DOHH2 (cell line): Measurements from ENCODE around the gene LCMT1.

Experiments
- H3F3A ChIP-seq: fragments of 200-600 bp; sonication (generic), shearing (Covaris generic); 2 replicates; pipeline ENCODE4 v1.6.0; 2016; ENCODE audit warnings: antibody characterized with exemption, mild to moderate bottlenecking; ENCODE audit not compliant: control insufficient read depth, insufficient read depth
- H3K27ac ChIP-seq: fragments of 200-600 bp; sonication (generic); 2 replicates; pipeline ENCODE4 v1.5.1; 2014; ENCODE audit warnings: low read depth, mild to moderate bottlenecking, low read length, moderate library complexity
- H3K27me3 ChIP-seq: fragments of 200-600 bp; sonication (generic); 2 replicates; pipeline ENCODE4 v1.6.1; 2014; ENCODE audit warnings: mild to moderate bottlenecking, low read length, mixed read lengths; ENCODE audit not compliant: control insufficient read depth
- H3K36me3 ChIP-seq: fragments of 200-600 bp; sonication (generic); 2 replicates; pipeline ENCODE4 v1.6.1; 2014; ENCODE audit warnings: mild to moderate bottlenecking, low read length, moderate library complexity, mixed read lengths; ENCODE audit not compliant: control insufficient read depth
- H3K4me1 ChIP-seq: fragments of 200-600 bp; sonication (generic); 2 replicates; pipeline ENCODE4 v1.6.1; 2014; ENCODE audit warnings: mild to moderate bottlenecking, low read length, mixed read lengths; ENCODE audit not compliant: control insufficient read depth
- H3K4me2 ChIP-seq: fragments of 200-600 bp; sonication (generic); 2 replicates; pipeline ENCODE4 v1.6.0; 2014; ENCODE audit warnings: mild to moderate bottlenecking, low read length, moderate library complexity
- H3K4me3 ChIP-seq: fragments of 200-600 bp; sonication (generic); 2 replicates; pipeline ENCODE4 v1.5.1; 2014; ENCODE audit warnings: mild to moderate bottlenecking, low read length, mixed read lengths
- H3K79me2 ChIP-seq: fragments of 200-600 bp; sonication (generic); 2 replicates; pipeline ENCODE4 v1.6.1; 2014; ENCODE audit warnings: mild to moderate bottlenecking, low read length, mixed read lengths; ENCODE audit not compliant: control insufficient read depth
- H3K9me2 ChIP-seq: fragments of 200-600 bp; sonication (generic); replicated peaks from 2 replicates; pipeline ENCODE4 v1.6.1; 2014; ENCODE audit warnings: mild to moderate bottlenecking, low read length, mixed read lengths; ENCODE audit not compliant: control insufficient read depth
- H3K9me3 ChIP-seq: fragments of 200-600 bp; sonication (generic); 2 replicates; pipeline ENCODE4 v1.6.1; 2014; ENCODE audit warnings: antibody characterized with exemption, low read length, mixed read lengths; ENCODE audit not compliant: control insufficient read depth, insufficient read depth
- H4K20me1 ChIP-seq: fragments of 200-600 bp; sonication (generic); 2 replicates; pipeline ENCODE4 v1.6.0; 2014; ENCODE audit warnings: low read depth, mild to moderate bottlenecking, antibody characterized with exemption, low read length, moderate library complexity; ENCODE audit not compliant: control insufficient read depth, insufficient read depth
- CTCF ChIP-seq: fragments of 200-600 bp; sonication (generic); IDR thresholded peaks from one replicate; pipeline ENCODE4 v1.5.1; 2014; ENCODE audit warnings: antibody characterized with exemption, mild to moderate bottlenecking, low read depth, low read length; ENCODE audit not compliant: poor library complexity, severe bottlenecking
- EZH2phosphoT487 ChIP-seq: fragments of 200-600 bp; sonication (generic); IDR thresholded peaks from 2 replicates; pipeline ENCODE4 v1.6.1; 2017; ENCODE audit warnings: borderline replicate concordance, mild to moderate bottlenecking, antibody characterized with exemption, low read length, moderate library complexity, mixed read lengths

Gene LCMT1

DNA sequence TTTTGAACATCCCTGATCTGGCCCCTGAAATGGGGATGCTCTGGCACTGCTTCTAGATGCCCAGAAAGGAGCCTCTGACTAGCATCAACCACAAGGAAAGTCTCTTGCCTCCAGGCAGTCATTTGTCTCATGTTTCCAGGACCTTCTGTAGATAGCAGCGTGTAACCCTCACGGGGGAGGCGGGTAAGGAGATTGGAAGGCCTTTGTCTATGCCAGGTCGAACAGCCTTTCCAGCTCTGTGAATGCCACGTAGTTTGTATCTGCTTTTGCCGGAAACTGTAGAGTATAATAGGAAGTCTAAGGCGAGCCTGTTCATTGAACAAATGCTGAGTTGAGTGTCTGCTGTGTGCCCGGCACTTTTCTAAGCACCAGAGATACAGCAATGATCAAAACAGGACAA, 61.3 kb downstream of the LCMT1 start:
- no peaks in the 10 kb centered on the region for H3K79me2 ChIP-seq
- no peak overlapping the region for H3K4me3 ChIP-seq
- H3K9me2 ChIP-seq: no peaks in the 10 kb centered on the region
- no peak overlapping the region for H3K27ac ChIP-seq
- H3F3A ChIP-seq: no peaks in the 10 kb centered on the region
- no peak for TF ChIP-seq EZH2phosphoT487
- no peak for TF ChIP-seq CTCF
- H3K4me1 ChIP-seq: no peaks in the 10 kb centered on the region
- no peaks in the 10 kb centered on the region for H4K20me1 ChIP-seq
- H3K9me3 ChIP-seq: no peaks in the 10 kb centered on the region
- peaks cover 12% of the 10 kb centered on the region; the same call in 1 of the 2 replicates for H3K36me3 ChIP-seq
- H3K27me3 ChIP-seq: no peaks in the 10 kb centered on the region
- H3K4me2 ChIP-seq: no peak overlapping the region

GRCh38 chr16:25174285-25174684, 62.7 kb downstream of the LCMT1 start:
- Histone ChIP-seq H3F3A (no peaks in the 10 kb centered on the region), H3K36me3 (peaks cover 3% of the 10 kb centered on the region; the same call in 1 of the 2 replicates), H3K4me1 (no peaks in the 10 kb centered on the region), H3K27me3 (no peaks in the 10 kb centered on the region), H4K20me1 (no peaks in the 10 kb centered on the region), H3K9me2 (no peaks in the 10 kb centered on the region), H3K79me2 (no peaks in the 10 kb centered on the region), H3K4me2 (no peak overlapping the region), H3K27ac (no peak overlapping the region), H3K4me3 (no peak overlapping the region), H3K9me3 (no peaks in the 10 kb centered on the region)
- TF ChIP-seq EZH2phosphoT487: no peak
- no peak for TF ChIP-seq CTCF

GRCh38 chr16:25176136-25176535, 64.6 kb downstream of the LCMT1 start:
- no peaks in the 10 kb centered on the region for H3F3A ChIP-seq
- no peak for TF ChIP-seq EZH2phosphoT487
- no peak for TF ChIP-seq CTCF
- no peak overlapping the region for H3K27ac ChIP-seq
- no peaks in the 10 kb centered on the region for H3K79me2 ChIP-seq
- no peaks in the 10 kb centered on the region for H3K9me2 ChIP-seq
- H3K27me3 ChIP-seq: no peaks in the 10 kb centered on the region
- no peaks in the 10 kb centered on the region for H3K9me3 ChIP-seq
- no peaks in the 10 kb centered on the region for H3K36me3 ChIP-seq
- H3K4me1 ChIP-seq: no peaks in the 10 kb centered on the region
- H4K20me1 ChIP-seq: no peaks in the 10 kb centered on the region
- no peak overlapping the region for H3K4me3 ChIP-seq
- no peak overlapping the region for H3K4me2 ChIP-seq

DNA sequence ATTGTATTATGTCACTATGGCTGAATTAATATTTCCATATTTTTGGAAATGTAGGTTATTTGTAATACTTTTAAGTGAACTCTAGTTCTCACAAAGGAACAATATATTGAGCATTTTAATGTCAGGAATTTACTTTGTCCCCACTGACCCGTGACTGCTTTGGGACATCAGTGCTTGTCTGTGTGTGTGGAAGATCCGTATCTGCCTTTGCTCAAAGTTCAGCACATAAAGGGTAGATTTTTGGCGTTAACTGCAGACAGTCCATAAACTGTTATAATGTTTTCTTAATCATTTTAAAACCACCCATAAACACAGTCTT, 65.9 kb downstream of the LCMT1 start:
- Histone ChIP-seq H3K79me2 (no peaks in the 10 kb centered on the region), H3K4me2 (no peak overlapping the region)

More for the DNA sequence above, 65.9 kb downstream of the LCMT1 start:
- no peak for TF ChIP-seq CTCF
- TF ChIP-seq EZH2phosphoT487: no peak
- Histone ChIP-seq H3K4me1 (no peaks in the 10 kb centered on the region), H3K4me3 (no peak overlapping the region), H3K9me3 (no peaks in the 10 kb centered on the region), H3K36me3 (no peaks in the 10 kb centered on the region), H3K27me3 (no peaks in the 10 kb centered on the region), H3K9me2 (no peaks in the 10 kb centered on the region), H3K27ac (no peak overlapping the region), H4K20me1 (no peaks in the 10 kb centered on the region), H3F3A (no peaks in the 10 kb centered on the region)
